ENCODE measurements around the gene INHBB. TPM values are rescaled to one million over a fixed set of nuclear protein-coding genes. Genes with fewer than 3 reads are reported as not detected.

INHBB gene
- total RNA-seq, 1 donor from 2014 or later, result 11.3 TPM

GRCh38 chr2:120355780-120356266 lies 9.9 kb downstream of the INHBB start:
- no peak for DNase-seq (ENCODE audit: low read depth in 2 of 2)

- DNase-seq (ENCODE audit: low read depth in 2 of 2), result no peak
Measured at GRCh38 chr2:120357768-120358167, 11.8 kb downstream of the INHBB start.

GRCh38 chr2:120358734-120359465 lies 13.0 kb downstream of the INHBB start:
- DNase-seq (ENCODE audit: low read depth in 2 of 2), result no peak

- DNase-seq (ENCODE audit: low read depth in 2 of 2), result peak; percentile 31 to 43
Measured at GRCh38 chr2:120360307-120360855, 14.4 kb downstream of the INHBB start.

- DNase-seq (ENCODE audit: low read depth in 2 of 2), result no peak
Measured at GRCh38 chr2:120362926-120363325, 17.0 kb downstream of the INHBB start.

GRCh38 chr2:120365236-120365793 lies 19.4 kb downstream of the INHBB start:
- DNase-seq (ENCODE audit: low read depth in 2 of 2), result no peak

- DNase-seq (ENCODE audit: low read depth in 2 of 2), result no peak
Measured at GRCh38 chr2:120366698-120367097, 20.8 kb downstream of the INHBB start.

- no peak for DNase-seq (ENCODE audit: low read depth in 2 of 2)
Measured at GRCh38 chr2:120367221-120367620, 21.3 kb downstream of the INHBB start.

GRCh38 chr2:120367649-120368048 lies 21.7 kb downstream of the INHBB start:
- DNase-seq (ENCODE audit: low read depth in 2 of 2), result peak; percentile 21 to 37

- no peak for DNase-seq (ENCODE audit: low read depth in 2 of 2)
Measured at GRCh38 chr2:120368086-120368485, 22.1 kb downstream of the INHBB start.

- DNase-seq (ENCODE audit: low read depth in 2 of 2), result no peak
Measured at GRCh38 chr2:120369250-120369649, 23.3 kb downstream of the INHBB start.

- no peak for DNase-seq (ENCODE audit: low read depth in 2 of 2)
Measured at GRCh38 chr2:120371969-120372625, 26.2 kb downstream of the INHBB start.

GRCh38 chr2:120372816-120373215 lies 26.9 kb downstream of the INHBB start:
- no peak for DNase-seq (ENCODE audit: low read depth in 2 of 2)

GRCh38 chr2:120373424-120373823 lies 27.5 kb downstream of the INHBB start:
- DNase-seq (ENCODE audit: low read depth in 2 of 2), result no peak

- no peak for DNase-seq (ENCODE audit: low read depth in 2 of 2)
Measured at GRCh38 chr2:120374821-120375220, 28.9 kb downstream of the INHBB start.

- no peak for DNase-seq (ENCODE audit: low read depth in 2 of 2)
Measured at GRCh38 chr2:120375251-120376020, 29.5 kb downstream of the INHBB start.

- DNase-seq (ENCODE audit: low read depth in 2 of 2), result no peak
Measured at GRCh38 chr2:120376101-120376500, 30.2 kb downstream of the INHBB start.

GRCh38 chr2:120376679-120377640 lies 31.0 kb downstream of the INHBB start:
- DNase-seq (ENCODE audit: low read depth in 2 of 2), result no peak

- DNase-seq (ENCODE audit: low read depth in 2 of 2), result no peak
Measured at GRCh38 chr2:120378605-120379004, 32.7 kb downstream of the INHBB start.

Measured in lung microvascular endothelial cell (primary cell).